Measurements from ENCODE around the gene ZBTB34. TPM values are rescaled to one million over a fixed set of nuclear protein-coding genes. Genes with fewer than 3 reads are reported as not detected.

Gene ZBTB34
- total RNA-seq, 1 donor from 2014 or later: 4.5 TPM

GRCh38 chr9:126830827-126831226, 29.6 kb upstream of the ZBTB34 start:
- H3K4me3 ChIP-seq: no peak overlapping the region
- H3K27me3 ChIP-seq (ENCODE audit: low read depth): no peaks in the 10 kb centered on the region
- TF ChIP-seq CTCF (IDR thresholded peaks at IDR 0.05; ENCODE audit: borderline replicate concordance): no peak
- H3K4me1 ChIP-seq: peaks cover 72% of the 10 kb centered on the region
- H3K9me3 ChIP-seq (replicated peaks): no peaks in the 10 kb centered on the region
- no peak overlapping the region for H3K27ac ChIP-seq (replicated peaks)
- no peak for DNase-seq
- intact Hi-C loops (cut with micrococcal nuclease): no loop called here
- peaks cover 49% of the 10 kb centered on the region for H3K36me3 ChIP-seq

- Histone ChIP-seq H3K9me3 (replicated peaks) (no peaks in the 10 kb centered on the region), H3K27me3 (ENCODE audit: low read depth) (no peaks in the 10 kb centered on the region), H3K4me3 (no peak overlapping the region), H3K4me1 (peaks cover 77% of the 10 kb centered on the region), H3K36me3 (peaks cover 44% of the 10 kb centered on the region), H3K27ac (replicated peaks) (no peak overlapping the region)
- intact Hi-C loops (cut with micrococcal nuclease): no loop called here
- no peak for TF ChIP-seq CTCF (IDR thresholded peaks at IDR 0.05; ENCODE audit: borderline replicate concordance)
- no peak for DNase-seq
These were observed 28.0 kb upstream of the ZBTB34 start for GRCh38 chr9:126832440-126832839.

- intact Hi-C loops (cut with micrococcal nuclease): no loop called here
- TF ChIP-seq CTCF (IDR thresholded peaks at IDR 0.05; ENCODE audit: borderline replicate concordance): no peak
- Histone ChIP-seq H3K4me3 (peak overlapping the region; percentile 5), H3K9me3 (replicated peaks) (no peaks in the 10 kb centered on the region), H3K27me3 (ENCODE audit: low read depth) (no peaks in the 10 kb centered on the region), H3K27ac (replicated peaks) (peak overlapping the region; percentile 60), H3K36me3 (peaks cover 39% of the 10 kb centered on the region), H3K4me1 (peaks cover 79% of the 10 kb centered on the region)
- DNase-seq: no peak
These were observed 27.4 kb upstream of the ZBTB34 start for GRCh38 chr9:126833020-126833419.

- peak overlapping the region; percentile 5 for H3K4me3 ChIP-seq
- H3K27ac ChIP-seq (replicated peaks): peak overlapping the region; percentile 60
- H3K4me1 ChIP-seq: peaks cover 85% of the 10 kb centered on the region
- peaks cover 44% of the 10 kb centered on the region for H3K36me3 ChIP-seq
- H3K27me3 ChIP-seq (ENCODE audit: low read depth): no peaks in the 10 kb centered on the region
- TF ChIP-seq CTCF (IDR thresholded peaks at IDR 0.05; ENCODE audit: borderline replicate concordance): no peak
- intact Hi-C loops (cut with micrococcal nuclease): no loop called here
- no peak for DNase-seq
- H3K9me3 ChIP-seq (replicated peaks): no peaks in the 10 kb centered on the region
These were observed 26.6 kb upstream of the ZBTB34 start for GRCh38 chr9:126833710-126834345.

- H3K4me1 ChIP-seq: peaks cover 85% of the 10 kb centered on the region
- DNase-seq: no peak
- H3K27ac ChIP-seq (replicated peaks): peak overlapping the region; percentile 60
- TF ChIP-seq CTCF (IDR thresholded peaks at IDR 0.05; ENCODE audit: borderline replicate concordance): no peak
- peaks cover 52% of the 10 kb centered on the region for H3K36me3 ChIP-seq
- intact Hi-C loops (cut with micrococcal nuclease): no loop called here
- H3K4me3 ChIP-seq: peak overlapping the region; percentile 5
- no peaks in the 10 kb centered on the region for H3K9me3 ChIP-seq (replicated peaks)
- no peaks in the 10 kb centered on the region for H3K27me3 ChIP-seq (ENCODE audit: low read depth)
These were observed 25.8 kb upstream of the ZBTB34 start for GRCh38 chr9:126834672-126835071.
